ENCODE measurements around the gene REG4. TPM values are rescaled to one million over a fixed set of nuclear protein-coding genes. Genes with fewer than 3 reads are reported as not detected.
"Not testable (repeated sequence)": the region's sequence is repeated elsewhere in the genome, so short reads cannot be mapped to it uniquely, and the experiment has no call there.

The REG4 gene
- total RNA-seq, 1 donor = under 0.01 TPM

- peak; percentile 36 to 82 (median 70) for DNase-seq (ENCODE audit: low read depth in 2 of 3, low spot score in 2 of 3)
Measured at GRCh38 chr1:119808972-119809550, 2.2 kb downstream of the REG4 start.

DNA sequence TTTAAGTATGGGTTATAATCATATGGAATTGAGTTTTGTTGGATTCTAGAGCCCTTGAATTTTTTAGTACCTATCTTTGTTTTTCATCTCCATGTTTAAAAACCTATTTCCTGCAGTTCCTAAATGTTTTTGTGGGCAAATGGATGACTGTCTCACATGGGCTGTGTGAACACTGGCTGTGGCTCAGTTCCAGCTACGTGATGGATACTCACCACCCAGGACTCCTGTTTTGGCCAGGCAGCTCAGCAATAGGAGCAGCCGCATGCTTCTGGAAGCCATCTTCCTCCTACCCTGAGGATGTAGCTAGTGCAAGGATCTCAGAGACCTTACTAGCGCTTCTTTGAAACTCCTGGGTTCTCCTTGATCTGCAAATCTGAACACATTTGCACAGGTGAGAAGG, 2.8 kb downstream of the REG4 start:
- DNase-seq (ENCODE audit: low read depth in 2 of 3, low spot score in 2 of 3) = no peak

DNA sequence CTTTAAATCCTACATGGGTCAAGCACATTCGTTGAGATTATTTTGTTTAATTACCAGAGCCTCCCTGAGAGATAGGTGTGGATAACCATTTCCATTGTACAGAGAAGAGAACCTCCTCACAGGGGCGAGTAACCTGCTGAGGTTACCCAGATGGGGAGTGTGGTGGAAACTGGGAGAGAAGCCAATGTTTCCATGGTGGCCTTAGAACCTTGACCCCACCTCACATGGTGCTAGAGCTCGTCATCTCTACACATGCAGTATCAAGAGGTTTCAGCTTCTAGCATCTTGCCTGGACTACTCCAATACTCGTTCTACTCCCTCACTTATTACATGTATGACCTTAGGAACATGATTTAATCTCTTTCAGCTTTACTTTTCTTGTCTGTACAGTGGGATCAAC, 4.8 kb downstream of the REG4 start:
- no peak for DNase-seq (ENCODE audit: low read depth in 2 of 3, low spot score in 2 of 3)

DNA sequence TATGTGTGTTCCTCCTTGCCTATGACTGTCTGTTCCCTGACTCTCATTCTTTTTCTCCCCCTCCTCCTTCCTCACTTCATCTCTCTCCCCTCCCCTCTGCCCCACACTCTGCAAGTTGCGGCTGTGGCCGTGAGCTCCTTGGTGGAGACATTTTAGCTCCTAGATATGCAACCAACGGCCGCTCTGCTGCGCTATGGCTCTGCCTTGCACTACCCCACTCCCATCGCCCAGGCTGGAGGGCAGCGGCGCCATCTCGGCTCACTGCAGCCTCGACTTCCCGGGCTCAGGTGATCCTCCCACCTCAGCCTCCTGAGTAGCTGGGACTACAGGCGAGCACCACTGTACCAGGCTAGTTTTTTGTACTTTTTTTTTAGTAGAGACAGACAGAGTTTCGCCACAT, 5.5 kb downstream of the REG4 start:
- DNase-seq (ENCODE audit: low read depth in 2 of 3, low spot score in 2 of 3) = no peak

- DNase-seq (ENCODE audit: low read depth in 2 of 3, low spot score in 2 of 3) = no peak
Measured at GRCh38 chr1:119805247-119805646, 6.0 kb downstream of the REG4 start.

DNA sequence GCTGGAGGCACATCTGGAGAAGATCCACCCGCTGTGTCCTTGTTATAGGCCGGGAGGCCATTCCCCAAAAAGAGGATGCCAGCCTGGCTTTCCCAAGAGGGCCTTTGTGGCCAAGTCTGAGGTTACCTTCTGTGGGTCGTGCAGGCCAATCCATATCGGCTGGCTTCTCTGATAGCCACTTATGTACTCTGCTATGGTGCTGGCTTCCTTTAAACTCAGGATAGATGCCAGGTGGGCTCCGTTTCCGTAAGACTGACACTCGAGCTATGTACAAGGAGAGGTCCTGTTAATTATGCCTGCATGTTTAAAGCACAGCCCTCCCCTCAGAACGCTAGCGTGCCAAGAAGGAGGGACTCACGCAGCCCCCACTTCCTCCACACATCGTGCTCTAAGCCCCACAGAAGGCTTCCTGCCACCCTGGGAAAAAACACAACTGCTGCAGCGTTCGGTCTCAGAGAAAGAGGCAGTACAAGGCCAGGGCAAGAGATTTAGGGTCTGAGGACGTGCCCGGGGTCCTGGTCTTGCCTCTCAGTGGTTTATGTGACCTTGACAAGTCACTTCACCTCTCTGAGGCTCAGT, 11.6 kb downstream of the REG4 start:
- no peak for DNase-seq (ENCODE audit: low read depth in 2 of 3, low spot score in 2 of 3)

- DNase-seq (ENCODE audit: low read depth in 2 of 3, low spot score in 2 of 3) = no peak
Measured at GRCh38 chr1:119799003-119799402, 12.3 kb downstream of the REG4 start.

DNA sequence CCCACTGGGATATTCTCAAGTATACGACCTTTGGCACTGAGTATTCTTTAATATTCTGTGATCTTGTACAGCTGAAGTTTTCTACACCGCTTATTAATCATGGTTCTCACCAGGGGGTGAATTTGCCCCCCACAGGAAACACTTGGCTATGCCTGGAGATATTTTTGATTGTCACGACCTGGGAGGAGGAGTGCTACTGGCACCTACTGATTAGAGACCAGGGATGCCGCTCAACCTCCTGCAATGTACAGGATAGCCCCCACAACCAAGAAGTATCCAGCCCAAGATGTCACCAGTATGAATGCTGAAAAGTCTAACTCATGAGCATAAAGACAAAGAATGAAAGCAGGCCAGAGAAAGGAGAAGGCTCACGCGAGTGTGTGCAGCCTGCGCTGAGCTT, 13.7 kb downstream of the REG4 start:
- DNase-seq (ENCODE audit: low read depth in 2 of 3, low spot score in 2 of 3) = no peak

- no peak for DNase-seq (ENCODE audit: low read depth in 2 of 3, low spot score in 2 of 3)
Measured at GRCh38 chr1:119797162-119797561, 14.1 kb downstream of the REG4 start.

- no peak for DNase-seq (ENCODE audit: low read depth in 2 of 3, low spot score in 2 of 3)
Measured at GRCh38 chr1:119795261-119796200, 15.7 kb downstream of the REG4 start.

GRCh38 chr1:119794876-119795240, 16.4 kb downstream of the REG4 start:
- no peak for DNase-seq (ENCODE audit: low read depth in 2 of 3, low spot score in 2 of 3)

GRCh38 chr1:119794230-119794875, 16.9 kb downstream of the REG4 start:
- no peak for DNase-seq (ENCODE audit: low read depth in 2 of 3, low spot score in 2 of 3)

DNA sequence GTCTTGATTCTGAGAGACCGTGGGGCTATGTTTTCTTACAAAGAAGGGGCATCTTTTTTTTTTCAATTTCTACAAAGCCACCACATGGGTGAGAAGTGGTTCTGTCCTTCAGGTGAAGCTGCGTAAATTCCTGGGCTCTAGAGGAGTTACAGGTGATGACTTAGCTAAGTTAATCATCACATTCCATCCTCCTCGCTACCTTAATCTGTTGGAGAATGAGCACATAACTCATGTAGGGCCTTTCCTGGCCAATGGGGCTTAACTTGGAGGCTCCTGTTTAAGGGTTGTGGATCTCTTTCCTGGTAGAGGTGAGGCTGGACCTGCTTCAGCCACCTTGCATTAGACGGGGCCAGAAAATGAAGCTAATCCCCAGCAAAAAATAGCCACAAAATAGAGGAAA, 19.9 kb downstream of the REG4 start:
- DNase-seq (ENCODE audit: low read depth in 2 of 3, low spot score in 2 of 3) = no peak

DNA sequence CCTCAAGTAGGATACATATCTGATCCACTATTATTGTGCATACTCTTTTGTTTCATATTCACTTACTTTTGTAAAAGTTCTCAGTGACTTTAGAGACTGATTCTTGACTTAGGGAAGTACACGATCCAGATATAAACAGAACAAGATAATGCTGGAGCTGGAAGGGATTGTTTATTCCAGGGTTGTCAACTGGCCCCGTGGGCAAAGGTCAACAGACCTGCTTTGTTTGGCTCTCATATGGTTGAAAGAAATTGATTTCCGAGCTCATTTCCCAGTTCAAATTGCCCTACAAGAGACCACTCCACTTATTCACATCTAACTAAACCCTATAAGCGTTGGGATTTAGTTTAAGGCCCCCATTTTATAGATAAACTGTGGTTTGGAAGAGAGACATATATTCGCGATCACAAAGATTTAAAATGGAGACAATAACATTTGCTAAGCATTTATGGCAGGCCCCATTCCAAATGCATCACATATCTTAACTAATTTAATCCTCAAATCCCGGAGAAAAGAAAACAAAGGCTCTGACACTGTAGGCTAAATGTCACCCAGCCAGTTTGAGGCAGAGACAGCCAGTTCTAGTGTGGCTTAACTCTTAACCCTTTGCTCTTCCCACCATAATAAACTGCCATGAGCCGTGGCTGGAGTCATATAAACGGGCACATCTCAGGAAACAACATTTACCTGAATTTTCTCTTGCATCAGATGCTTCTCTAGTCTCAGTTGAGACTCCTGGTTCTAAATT, 20.6 kb downstream of the REG4 start:
- no peak for DNase-seq (ENCODE audit: low read depth in 2 of 3, low spot score in 2 of 3)

DNA sequence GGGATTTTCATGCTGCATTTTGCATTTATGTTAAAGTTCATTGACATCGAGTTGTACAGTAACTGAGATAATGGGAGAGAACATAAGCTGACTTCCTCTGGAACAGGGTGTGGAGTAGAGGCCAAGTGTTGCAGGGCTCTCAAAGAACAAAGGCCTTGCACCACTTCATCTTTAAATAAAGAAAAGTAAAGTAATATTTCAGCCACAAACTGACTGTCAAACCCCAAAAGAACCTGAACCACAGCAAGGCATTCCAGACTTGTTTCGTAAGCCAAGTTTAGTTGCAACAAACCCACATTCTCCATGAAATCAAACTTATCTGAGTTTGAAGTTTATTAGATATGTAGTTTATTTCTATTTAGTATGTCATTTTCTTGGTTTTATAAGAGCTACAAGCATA, 23.5 kb downstream of the REG4 start:
- no peak for DNase-seq (ENCODE audit: low read depth in 2 of 3, low spot score in 2 of 3)

DNA sequence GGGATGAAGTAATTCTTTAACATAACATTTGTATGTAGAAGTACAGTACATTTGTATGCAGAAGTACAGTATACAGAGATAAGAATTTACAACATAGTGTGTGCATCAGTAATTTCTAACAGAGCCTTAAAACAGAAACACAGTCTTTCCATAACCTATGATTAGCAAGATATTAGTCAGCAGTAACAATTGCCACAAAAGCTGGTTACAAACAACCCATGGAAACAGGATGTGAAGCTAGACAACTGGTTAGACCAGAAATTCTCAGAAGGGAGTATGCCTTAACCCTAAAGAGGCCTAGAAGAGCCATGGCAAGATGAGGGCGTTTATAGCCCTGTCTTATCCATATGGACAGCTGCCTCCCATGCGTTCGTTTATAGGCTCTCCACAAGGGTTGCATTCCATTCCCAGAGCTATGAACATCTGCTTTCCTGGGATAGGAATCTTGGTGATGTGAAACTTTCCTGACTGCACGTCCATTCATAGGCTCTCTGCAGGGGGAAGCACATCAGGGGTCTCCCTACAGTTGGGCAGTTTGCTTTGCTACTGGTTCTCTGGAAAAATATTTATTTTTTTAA, 24.7 kb downstream of the REG4 start:
- not testable (repeated sequence) for DNase-seq (ENCODE audit: low read depth in 2 of 3, low spot score in 2 of 3)

- not testable (repeated sequence) for DNase-seq (ENCODE audit: low read depth in 2 of 3, low spot score in 2 of 3)
Measured at GRCh38 chr1:119786046-119786445, 25.2 kb downstream of the REG4 start.

DNA sequence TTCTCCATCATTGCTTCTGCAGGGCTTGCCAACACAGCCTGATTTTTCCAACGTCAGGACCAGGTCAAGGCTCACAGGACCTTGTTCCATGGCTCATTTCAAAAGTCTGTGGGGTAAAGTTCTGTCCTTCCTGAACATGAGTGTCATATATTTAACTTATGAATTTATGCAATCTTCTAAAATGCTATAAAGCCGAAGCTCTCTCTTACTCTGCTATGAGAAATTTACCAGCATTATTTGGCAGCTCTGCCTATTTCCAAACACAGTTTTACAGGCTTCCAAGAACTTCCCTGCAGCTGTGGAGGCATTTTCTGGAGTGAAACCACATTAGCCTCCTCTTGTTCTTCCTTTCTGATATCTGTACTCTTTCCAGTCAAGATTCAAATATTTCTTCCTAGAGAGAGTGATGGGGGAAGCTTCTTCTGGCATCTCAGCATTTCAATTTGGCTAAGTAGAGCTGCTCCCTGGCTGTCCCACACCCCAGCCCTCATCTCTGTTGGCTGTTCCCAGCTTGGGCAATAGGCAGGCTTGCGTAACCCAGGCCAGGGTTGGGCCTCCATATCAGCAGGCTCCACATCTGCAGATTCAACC, 27.0 kb downstream of the REG4 start:
- no peak for DNase-seq (ENCODE audit: low read depth in 2 of 3, low spot score in 2 of 3)

- no peak for DNase-seq (ENCODE audit: low read depth in 2 of 3, low spot score in 2 of 3)
Measured at GRCh38 chr1:119783354-119784185, 27.7 kb downstream of the REG4 start.

Measured in hematopoietic multipotent progenitor cell (in vitro differentiated cells).